Osteoblast (primary cell): ENCODE data around the gene TGM4. TPM values are rescaled to one million over a fixed set of nuclear protein-coding genes. Genes with fewer than 3 reads are reported as not detected.

Source experiments
- DNase-seq: peaks from one replicate; pipeline ENCODE4 v3.0.0; 2011; ENCODE audit warnings: low spot score, mixed read lengths; ENCODE audit not compliant: insufficient read length; ENCODE audit errors: missing footprints
- H2AFZ ChIP-seq: 2 replicates; pipeline ENCODE4 v1.6.0; 2011; ENCODE audit warnings: mild to moderate bottlenecking, low read length
- H3K27ac ChIP-seq: 2 replicates; pipeline ENCODE4 v1.5.1; 2011; ENCODE audit warnings: mild to moderate bottlenecking, low read depth, low read length, moderate library complexity
- H3K27me3 ChIP-seq: 2 replicates; pipeline ENCODE4 v1.6.0; 2012; ENCODE audit warnings: mild to moderate bottlenecking, control low read depth, inconsistent platforms, low read length, moderate library complexity; ENCODE audit not compliant: insufficient read depth
- H3K36me3 ChIP-seq: 2 replicates; pipeline ENCODE4 v1.5.1; 2011; ENCODE audit warnings: mild to moderate bottlenecking, low read length, control low read depth, moderate library complexity; ENCODE audit not compliant: insufficient read depth
- H3K4me1 ChIP-seq: 2 replicates; pipeline ENCODE4 v1.5.1; 2011; ENCODE audit warnings: mild to moderate bottlenecking, low read length, control low read depth, moderate library complexity; ENCODE audit not compliant: insufficient read depth
- H3K4me2 ChIP-seq: 2 replicates; pipeline ENCODE4 v1.6.0; 2011; ENCODE audit warnings: mild to moderate bottlenecking, low read length; ENCODE audit not compliant: insufficient read depth
- H3K4me3 ChIP-seq: fragments of 200-600 bp; sonication (generic); 3 replicates; pipeline ENCODE4 v1.5.1; 2012; ENCODE audit warnings: mild to moderate bottlenecking, low read length, inconsistent platforms; ENCODE audit not compliant: insufficient read depth
- H3K79me2 ChIP-seq: 2 replicates; pipeline ENCODE4 v1.6.0; 2012; ENCODE audit warnings: mild to moderate bottlenecking, low read length, control low read depth, inconsistent platforms; ENCODE audit not compliant: insufficient read depth
- H3K9me3 ChIP-seq: 2 replicates; pipeline ENCODE4 v1.5.1; 2011; ENCODE audit warnings: low read depth, low read length, control low read depth
- H4K20me1 ChIP-seq: 2 replicates; pipeline ENCODE4 v1.6.0; 2012; ENCODE audit warnings: mild to moderate bottlenecking, low read length, control low read depth; ENCODE audit not compliant: insufficient read depth
- total RNA-seq: library from RNA; depleted of rRNA; stranded (reverse); fragments of >200 nt; gene quantifications from 2 replicates; pipeline ENCODE4 v1.2.3, GENCODE V29; 2012
- TF ChIP-seq, protein P1 (sequence below): IDR thresholded peaks from 2 replicates; pipeline ENCODE4 v1.5.1; 2011; ENCODE audit warnings: mild to moderate bottlenecking, low read depth, low read length, moderate library complexity; ENCODE audit errors: extremely low read depth

The TGM4 gene
- total RNA-seq, 1 donor = not detected

DNA sequence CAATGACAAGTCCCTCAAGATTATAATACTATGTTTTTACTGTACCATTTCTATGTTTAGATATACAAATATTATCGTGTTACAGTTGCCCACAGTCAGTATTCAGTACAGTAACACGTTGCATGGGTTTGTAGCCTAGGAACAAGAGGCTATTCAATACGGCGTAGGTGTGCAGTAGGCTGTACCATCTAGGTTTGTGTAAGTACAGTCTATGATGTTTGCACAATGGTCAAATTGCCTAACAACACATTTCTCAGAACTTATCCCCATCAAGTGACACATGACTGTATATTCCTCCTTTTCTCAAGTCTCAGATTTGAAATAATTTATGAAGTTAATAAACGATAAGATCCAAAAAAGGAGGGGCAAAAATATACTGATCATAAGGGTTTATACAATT, 79.9 kb downstream of the TGM4 start:
- Histone ChIP-seq H3K27me3 (no peaks in the 10 kb centered on the region), H2AFZ (no peak overlapping the region), H4K20me1 (peaks cover 32% of the 10 kb centered on the region), H3K4me1 (no peaks in the 10 kb centered on the region), H3K27ac (no peak overlapping the region), H3K36me3 (peaks cover 9% of the 10 kb centered on the region), H3K79me2 (peaks cover 35% of the 10 kb centered on the region), H3K4me3 (no peak overlapping the region), H3K4me2 (no peak overlapping the region), H3K9me3 (no peaks in the 10 kb centered on the region)
- TF ChIP-seq, protein P1, sequence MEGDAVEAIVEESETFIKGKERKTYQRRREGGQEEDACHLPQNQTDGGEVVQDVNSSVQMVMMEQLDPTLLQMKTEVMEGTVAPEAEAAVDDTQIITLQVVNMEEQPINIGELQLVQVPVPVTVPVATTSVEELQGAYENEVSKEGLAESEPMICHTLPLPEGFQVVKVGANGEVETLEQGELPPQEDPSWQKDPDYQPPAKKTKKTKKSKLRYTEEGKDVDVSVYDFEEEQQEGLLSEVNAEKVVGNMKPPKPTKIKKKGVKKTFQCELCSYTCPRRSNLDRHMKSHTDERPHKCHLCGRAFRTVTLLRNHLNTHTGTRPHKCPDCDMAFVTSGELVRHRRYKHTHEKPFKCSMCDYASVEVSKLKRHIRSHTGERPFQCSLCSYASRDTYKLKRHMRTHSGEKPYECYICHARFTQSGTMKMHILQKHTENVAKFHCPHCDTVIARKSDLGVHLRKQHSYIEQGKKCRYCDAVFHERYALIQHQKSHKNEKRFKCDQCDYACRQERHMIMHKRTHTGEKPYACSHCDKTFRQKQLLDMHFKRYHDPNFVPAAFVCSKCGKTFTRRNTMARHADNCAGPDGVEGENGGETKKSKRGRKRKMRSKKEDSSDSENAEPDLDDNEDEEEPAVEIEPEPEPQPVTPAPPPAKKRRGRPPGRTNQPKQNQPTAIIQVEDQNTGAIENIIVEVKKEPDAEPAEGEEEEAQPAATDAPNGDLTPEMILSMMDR = no peak
- no peak for DNase-seq

DNA sequence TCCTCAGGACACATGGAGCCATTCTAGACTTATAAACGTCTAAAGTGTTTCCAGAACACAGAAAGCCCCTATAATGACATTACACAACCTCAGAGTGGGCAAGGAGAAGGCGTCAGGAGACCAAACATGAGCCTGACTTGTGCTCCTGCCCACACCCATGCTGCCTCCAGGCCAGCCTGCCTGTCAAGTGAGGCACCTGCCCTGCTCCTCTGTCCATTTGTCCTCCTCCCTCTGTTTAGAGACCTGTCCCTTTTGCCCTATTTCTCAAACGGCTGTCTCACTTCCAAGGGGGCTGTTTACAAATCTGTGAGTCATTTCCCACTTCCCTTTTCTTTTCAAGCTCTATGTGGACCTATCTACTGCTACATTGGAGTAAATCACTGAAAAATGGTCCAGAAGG, 80.6 kb downstream of the TGM4 start:
- no peak for DNase-seq
- Histone ChIP-seq H3K4me1 (peaks cover under 1% of the 10 kb centered on the region), H3K27ac (no peak overlapping the region), H4K20me1 (peaks cover 37% of the 10 kb centered on the region), H3K9me3 (no peaks in the 10 kb centered on the region), H3K79me2 (peaks cover 41% of the 10 kb centered on the region), H3K36me3 (peaks cover 9% of the 10 kb centered on the region), H3K4me3 (no peak overlapping the region), H2AFZ (no peak overlapping the region), H3K4me2 (no peak overlapping the region), H3K27me3 (no peaks in the 10 kb centered on the region)
- TF ChIP-seq, protein P1 = no peak

DNA sequence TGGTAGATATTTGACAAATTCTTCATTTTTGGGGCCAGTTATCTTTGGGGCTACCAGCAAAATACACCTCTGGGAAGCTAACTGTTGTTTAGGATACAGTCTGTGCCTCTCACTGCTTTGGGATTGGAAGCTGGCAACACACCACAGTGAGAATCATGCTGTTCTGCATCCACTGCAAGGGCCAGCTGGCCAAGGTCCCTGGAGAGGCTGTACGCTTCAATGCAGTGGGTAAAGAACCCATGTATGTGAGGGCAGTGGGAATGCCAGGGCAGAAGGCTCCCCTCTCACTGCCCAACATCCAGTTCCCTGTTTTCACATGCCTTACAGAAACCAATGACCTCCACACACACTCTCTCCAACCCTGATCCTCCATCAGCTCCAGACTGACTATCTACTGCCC, 81.5 kb downstream of the TGM4 start:
- peaks cover 42% of the 10 kb centered on the region for H4K20me1 ChIP-seq

GRCh38 chr3:44957986-44958385, 83.6 kb downstream of the TGM4 start:
- no peak for DNase-seq
- Histone ChIP-seq H3K27ac (no peak overlapping the region), H3K4me3 (no peak overlapping the region), H3K4me2 (no peak overlapping the region), H3K79me2 (peaks cover 61% of the 10 kb centered on the region), H4K20me1 (peaks cover 40% of the 10 kb centered on the region), H3K4me1 (peaks cover 12% of the 10 kb centered on the region), H2AFZ (no peak overlapping the region), H3K27me3 (no peaks in the 10 kb centered on the region), H3K36me3 (peaks cover 9% of the 10 kb centered on the region), H3K9me3 (no peaks in the 10 kb centered on the region)
- TF ChIP-seq, protein P1 = no peak

More for the DNA sequence above, 81.5 kb downstream of the TGM4 start:
- Histone ChIP-seq H3K4me2 (no peak overlapping the region), H3K36me3 (peaks cover 9% of the 10 kb centered on the region), H3K79me2 (peaks cover 48% of the 10 kb centered on the region), H3K9me3 (no peaks in the 10 kb centered on the region), H3K4me3 (no peak overlapping the region), H3K4me1 (peaks cover 10% of the 10 kb centered on the region), H3K27me3 (no peaks in the 10 kb centered on the region), H2AFZ (no peak overlapping the region), H3K27ac (no peak overlapping the region)
- no peak for DNase-seq
- TF ChIP-seq, protein P1 = no peak
